ENCODE measurements around the gene KSR1. TPM values are rescaled to one million over a fixed set of nuclear protein-coding genes. Genes with fewer than 3 reads are reported as not detected.
"Not testable (repeated sequence)": the region's sequence is repeated elsewhere in the genome, so short reads cannot be mapped to it uniquely, and the experiment has no call there.

The KSR1 gene
- total RNA-seq, 2 donors from 2014 or later: 19.0 to 29.1 TPM

DNA sequence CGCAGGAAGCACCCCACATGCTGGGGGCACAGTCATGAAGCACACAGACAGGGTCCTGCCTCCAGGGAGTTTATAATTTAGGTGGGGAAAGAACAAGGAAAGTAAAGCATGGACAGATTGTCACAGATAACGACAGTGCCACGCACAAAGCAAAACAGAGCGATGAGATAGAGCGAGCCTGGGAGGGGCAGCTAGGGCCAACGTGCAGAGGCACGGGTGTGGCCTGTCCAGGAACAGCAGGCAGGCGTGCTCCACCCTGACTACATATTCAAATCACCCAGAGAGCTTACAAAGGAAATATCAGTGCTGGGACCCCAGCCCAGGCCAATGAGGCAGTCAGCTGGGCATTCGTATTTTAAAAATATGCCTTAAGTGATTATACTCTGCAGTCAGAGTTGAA lies 191.5 kb downstream of the KSR1 start:
- peak; percentile 83 to 88 for DNase-seq
- ATAC-seq: peak; percentile 87
- intact Hi-C loops (cut with DNase I, micrococcal nuclease): loop anchor here in 1 of 2 donors (5.0 kb wide), 1 partner anchor 40 kb away; no protein-coding TSS in a partner anchor

DNA sequence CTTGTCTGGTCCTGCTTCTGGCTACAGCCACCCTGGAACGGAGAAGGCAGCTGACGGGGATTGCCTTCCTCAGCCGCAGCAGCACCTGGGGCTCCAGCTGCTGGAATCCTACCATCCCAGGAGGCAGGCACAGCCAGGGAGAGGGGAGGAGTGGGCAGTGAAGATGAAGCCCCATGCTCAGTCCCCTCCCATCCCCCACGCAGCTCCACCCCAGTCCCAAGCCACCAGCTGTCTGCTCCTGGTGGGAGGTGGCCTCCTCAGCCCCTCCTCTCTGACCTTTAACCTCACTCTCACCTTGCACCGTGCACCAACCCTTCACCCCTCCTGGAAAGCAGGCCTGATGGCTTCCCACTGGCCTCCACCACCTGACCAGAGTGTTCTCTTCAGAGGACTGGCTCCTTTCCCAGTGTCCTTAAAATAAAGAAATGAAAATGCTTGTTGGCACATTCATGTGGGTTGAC lies 192.9 kb downstream of the KSR1 start:
- DNase-seq: peak in 1 of 2 donors; percentile 43
- ATAC-seq: peak; percentile 18
- intact Hi-C loops (cut with DNase I, micrococcal nuclease): loop anchor here in 1 of 2 donors (5.0 kb wide), 1 partner anchor 42 kb away; no protein-coding TSS in a partner anchor

DNA sequence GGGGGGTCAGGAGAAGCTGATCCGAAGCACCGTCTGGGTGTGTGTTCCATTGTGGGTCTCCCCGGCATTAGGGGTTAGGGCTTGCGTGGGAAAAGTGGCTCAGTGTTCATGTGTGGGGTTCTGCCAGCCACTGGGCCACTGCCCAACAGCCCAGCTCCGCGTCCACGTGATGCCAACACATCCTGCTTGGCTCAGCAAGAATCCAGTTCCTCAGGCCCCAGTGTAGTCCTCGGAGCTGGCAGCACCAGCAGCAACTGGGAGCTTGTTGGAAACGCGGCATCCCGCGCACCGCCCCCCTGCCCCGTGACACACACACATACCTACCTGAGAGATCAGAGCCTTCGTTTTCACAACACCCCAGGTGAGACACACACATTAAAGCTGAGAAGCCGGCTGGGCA lies 193.7 kb downstream of the KSR1 start:
- intact Hi-C loops (cut with DNase I, micrococcal nuclease): loop anchor here (5.0 kb wide), 2 partner anchors 43 to 107 kb away; no protein-coding TSS in a partner anchor
- ATAC-seq (no peak), DNase-seq (no peak)

DNA sequence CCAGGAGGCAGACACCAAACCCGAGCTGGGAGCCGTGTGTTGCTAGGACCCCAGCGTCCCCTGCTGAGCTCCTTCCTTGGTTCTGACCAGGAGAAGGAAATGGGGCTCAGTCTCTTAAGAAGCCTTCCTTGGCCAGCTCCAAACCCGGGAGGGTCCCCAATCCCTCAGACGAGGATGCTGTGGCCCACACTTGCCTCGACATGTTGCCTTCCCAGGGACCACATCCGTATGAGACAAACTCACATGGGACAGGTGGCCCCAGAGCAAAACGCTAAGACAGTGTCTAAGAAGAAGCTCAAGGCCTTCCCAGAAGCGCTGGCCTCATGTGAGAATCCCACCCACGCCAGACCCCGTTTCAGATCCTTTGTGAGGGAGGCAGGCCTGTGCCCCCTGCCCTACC lies 194.6 kb downstream of the KSR1 start:
- intact Hi-C loops (cut with DNase I, micrococcal nuclease): loop anchor here in 1 of 2 donors (5.0 kb wide), 2 partner anchors 44 to 106 kb away; no protein-coding TSS in a partner anchor
- ATAC-seq (no peak), DNase-seq (no peak)

DNA sequence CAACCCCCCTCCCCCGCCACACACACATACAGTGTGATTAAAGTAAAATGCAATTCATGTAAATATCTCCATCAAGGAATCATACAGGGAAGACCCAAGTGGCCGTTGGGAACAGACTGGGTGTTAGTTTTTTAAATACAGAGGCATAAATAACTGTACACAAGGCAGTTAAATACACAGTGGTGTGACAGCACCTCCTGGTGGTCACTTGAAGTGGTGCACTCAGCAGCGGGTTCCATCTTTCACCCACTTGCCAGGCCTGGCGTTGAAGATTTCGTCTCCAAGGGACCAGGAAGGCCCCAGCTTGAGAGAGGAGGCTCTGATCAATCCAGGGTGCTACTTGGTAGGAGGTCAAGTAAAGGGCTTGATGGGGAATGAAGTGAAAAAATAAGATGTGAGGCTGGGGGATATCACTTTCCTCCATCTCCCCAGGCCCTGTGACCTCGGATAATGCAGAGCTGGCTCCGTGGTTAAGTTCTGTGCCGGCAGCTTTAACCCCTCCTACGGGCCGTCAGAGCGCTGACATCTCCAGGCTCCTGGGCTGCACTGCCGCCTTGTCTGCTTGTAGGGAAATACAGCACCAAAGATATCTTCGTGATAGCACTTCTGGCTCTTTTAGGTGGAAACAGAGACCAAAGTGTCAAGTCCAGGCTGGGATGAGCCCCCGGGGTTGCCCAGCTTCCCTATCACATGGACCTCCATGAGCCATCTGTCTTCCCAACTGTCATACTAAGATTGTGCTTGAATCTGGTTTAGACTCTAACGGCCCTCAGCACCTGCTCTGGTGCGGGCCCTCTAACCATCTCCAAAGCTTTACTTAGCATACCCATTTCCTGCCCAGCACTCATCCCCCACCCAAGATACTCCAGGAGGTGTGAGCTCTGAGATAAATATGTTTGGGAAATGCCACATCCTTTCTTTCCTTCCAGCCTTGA lies 195.4 kb downstream of the KSR1 start:
- DNase-seq (peak in 1 of 2 donors; percentile 78), ATAC-seq (peak; percentile 27)
- intact Hi-C loops (cut with DNase I, micrococcal nuclease): loop anchor here in 1 of 2 donors (5.0 kb wide), 2 partner anchors 44 to 106 kb away; no protein-coding TSS in a partner anchor

DNA sequence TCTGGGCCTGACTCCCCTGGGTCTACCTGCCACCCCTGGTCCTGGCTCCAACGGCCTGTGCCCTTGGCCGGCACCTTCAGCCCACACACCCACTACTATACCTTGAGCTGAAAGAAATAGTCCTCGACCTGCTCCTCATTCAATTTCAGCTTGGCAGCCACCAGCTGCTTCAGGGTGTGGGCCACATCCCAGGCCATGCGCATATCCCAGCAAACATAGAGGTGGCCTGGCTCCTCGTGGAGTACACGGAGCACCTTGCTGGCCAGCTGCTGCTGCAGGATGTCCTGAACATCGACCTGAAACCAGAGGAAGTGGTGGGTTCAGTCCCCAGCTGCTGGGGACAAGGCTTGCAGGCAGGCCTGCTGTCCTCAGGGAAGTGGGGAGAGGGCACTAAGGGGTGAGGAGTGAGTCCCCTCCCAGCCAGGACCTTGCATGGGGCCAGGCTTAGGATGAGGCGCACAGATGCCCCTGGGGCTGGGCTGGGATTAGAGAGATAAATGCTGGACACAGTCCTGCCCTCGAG lies 197.3 kb downstream of the KSR1 start:
- intact Hi-C loops (cut with DNase I, micrococcal nuclease): loop anchor here in 1 of 2 donors (5.0 kb wide), 2 partner anchors 46 to 104 kb away; no protein-coding TSS in a partner anchor
- DNase-seq, ATAC-seq: not testable (repeated sequence)

DNA sequence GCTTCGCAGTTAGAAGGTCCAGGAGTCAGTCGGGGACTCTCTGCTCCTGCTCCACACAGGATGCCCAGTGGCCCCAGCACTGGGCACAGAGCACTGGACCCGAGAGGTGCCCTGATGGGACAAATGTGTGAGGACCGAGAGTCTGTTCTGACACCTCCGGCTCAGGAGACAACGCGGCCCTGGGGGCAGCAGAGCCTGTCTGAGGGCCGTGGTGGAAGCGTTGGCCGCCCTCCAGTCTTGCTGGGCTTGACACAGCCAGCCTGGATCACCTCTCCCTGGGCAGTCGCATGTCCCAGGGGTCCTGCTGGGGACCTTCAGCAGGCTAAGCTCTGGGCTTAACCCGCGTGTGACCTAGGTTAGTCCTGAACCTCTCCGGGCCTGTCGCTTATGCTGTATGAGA lies 197.9 kb downstream of the KSR1 start:
- intact Hi-C loops (cut with DNase I, micrococcal nuclease): loop anchor here in 1 of 2 donors (5.0 kb wide), 2 partner anchors 47 to 103 kb away; no protein-coding TSS in a partner anchor
- DNase-seq (no peak), ATAC-seq (no peak)

DNA sequence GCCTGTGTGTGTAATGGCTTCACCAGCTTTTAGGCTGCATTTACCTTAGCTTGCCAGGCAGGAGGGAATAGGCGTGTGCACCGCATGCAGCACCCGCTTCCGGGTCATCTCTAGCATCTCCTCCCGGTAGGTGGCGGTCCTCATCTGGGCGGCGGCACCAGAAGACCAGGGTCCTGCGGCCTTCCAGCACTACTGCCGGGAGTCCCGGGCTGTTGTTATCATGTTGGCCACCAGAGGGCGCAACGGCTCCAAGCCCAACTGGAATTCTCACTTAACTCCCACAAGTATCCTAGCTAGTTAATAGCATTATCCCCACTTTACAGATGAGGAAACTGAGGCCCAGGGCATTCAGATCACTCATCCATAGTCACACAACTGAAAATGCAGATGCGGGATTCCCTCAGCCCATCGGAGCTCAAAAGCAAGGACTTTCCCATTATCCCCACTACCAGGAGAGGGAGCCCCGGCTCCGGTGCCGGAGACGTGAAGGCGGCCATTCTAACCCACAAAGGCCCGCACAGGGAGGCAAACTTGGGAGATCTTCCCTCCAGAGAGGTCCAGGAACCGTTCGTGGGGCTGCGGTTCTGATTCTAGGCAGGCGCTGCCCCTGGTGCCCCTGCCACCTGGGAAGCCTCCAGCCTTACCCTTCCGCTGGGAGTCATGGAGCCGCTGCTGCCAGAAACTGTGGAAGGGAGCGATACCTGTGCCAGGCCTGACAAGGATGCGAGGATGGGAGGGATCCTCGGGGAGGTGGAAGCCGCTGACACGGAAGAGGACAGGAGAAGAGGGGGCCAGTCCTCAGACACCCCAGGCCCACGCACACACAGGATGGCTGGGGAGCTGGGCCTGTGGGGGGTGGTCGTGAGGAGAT lies 198.6 kb downstream of the KSR1 start:
- DNase-seq (peak; percentile 67 to 82), ATAC-seq (peak; percentile 72)
- intact Hi-C loops (cut with DNase I, micrococcal nuclease): loop anchor here in 1 of 2 donors (5.0 kb wide), 2 partner anchors 48 to 102 kb away; no protein-coding TSS in a partner anchor

DNA sequence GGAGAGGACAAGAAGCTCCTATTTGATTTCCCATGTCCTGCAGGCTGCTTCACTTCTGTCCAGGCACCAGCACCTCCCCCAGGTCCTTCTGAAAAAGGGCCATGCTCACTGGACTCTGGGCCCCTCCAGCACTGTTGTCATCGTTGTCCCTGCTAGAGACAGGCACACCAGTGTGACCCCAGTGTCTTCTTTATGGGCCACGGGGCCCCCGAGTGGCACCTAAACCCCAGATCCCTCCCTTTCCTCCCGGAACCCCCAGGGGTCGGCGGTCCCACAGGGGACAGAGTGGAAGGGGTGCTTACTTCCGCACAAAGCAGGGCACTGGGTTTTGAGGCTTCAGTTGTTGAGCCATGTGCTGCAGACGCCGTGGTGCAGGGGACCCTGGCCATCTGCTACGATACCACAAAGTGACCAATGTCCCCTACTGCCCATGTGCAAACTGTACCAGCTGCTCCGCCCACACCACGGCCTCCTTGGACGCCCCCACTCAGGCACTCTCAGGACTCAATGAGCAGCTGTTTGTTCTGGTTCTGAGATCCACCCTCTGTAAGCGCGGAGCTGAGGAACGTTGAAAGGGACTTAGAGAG lies 199.4 kb downstream of the KSR1 start:
- intact Hi-C loops (cut with DNase I, micrococcal nuclease); ATAC-seq; DNase-seq: not testable (repeated sequence)

DNA sequence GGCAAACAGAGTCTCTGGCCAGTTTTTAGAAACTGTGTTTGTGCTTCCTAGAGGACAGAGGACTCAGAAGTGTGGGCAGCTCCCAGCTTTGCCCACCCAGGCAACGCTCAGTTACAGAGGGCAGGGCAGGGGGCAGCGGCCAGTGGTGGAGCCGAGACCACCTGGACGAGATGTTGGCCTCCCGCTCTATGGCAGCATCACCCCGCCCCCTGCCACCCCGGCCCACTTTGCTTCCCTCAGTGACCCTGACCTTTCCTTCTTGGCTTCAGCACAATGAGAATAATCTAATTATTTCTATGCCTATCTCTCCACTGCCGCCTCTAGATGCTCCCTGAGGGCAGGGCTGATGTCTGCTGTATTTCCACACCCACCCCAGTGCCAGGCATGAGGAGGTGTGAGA lies 200.4 kb downstream of the KSR1 start:
- ATAC-seq; DNase-seq; intact Hi-C loops (cut with DNase I, micrococcal nuclease): not testable (repeated sequence)

DNA sequence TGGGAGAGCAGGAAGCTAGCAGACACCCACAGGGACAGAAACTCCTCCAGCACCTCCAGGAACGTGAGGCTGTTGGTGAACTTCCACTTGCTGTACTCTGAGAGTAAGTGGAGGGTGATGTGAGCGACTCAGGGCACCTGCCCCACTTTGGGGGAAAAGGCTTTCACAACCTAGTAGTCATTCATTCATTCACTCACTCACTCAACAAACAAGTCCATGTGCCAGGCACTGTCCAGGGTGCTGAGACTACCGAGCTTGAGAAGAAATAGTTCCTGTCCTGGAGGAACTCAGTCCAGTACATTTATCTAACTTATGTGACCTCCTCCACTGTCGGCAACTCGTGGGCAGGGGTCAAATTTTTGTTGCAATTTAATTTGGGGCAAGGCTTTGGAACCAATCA lies 201.4 kb downstream of the KSR1 start:
- intact Hi-C loops (cut with DNase I, micrococcal nuclease): no loop called here
- DNase-seq: no peak

DNA sequence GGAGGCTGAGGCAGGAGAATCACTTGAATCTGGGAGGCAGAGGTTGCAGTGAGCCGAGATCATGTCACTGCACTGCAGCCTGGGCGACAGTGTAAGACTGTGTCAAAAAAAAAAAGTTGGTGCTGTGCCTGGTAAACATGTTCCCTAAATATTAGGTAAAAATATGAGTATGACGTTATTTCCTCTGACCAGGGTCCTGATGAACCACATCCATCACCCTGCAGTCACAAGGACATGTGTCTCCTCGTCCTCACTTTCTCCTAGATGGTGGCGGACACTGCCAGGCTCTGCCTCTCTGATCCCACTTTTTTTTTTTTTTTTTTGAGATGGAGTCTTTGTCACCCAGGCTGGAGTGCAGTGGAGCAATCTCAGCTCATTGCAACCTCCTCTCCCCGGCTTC lies 203.4 kb downstream of the KSR1 start:
- intact Hi-C loops (cut with DNase I, micrococcal nuclease): no loop called here
- ATAC-seq: no peak
- DNase-seq: no peak

More for the DNA sequence above, 201.4 kb downstream of the KSR1 start:
- ATAC-seq: no peak

DNA sequence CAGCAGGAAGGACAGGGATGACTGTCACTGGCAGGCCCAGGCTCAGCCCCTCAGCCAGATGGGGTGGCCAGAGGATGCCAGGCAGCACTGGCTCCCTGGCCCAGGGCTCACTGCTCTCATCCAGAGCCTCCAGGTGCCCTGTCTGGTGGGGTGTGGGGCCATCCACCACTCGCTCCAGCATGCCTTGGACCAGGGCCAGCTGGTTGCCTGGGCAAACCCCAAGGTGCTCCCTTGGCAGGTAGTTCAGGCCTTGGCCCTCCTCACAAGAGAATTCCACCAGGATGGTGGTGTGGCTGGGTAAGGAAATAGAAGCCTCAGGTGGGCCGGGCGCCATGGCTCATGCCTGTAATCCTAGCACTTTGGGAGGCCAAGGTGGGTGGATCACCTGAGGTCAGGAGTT lies 204.2 kb downstream of the KSR1 start:
- DNase-seq (no peak), ATAC-seq (no peak)
- intact Hi-C loops (cut with DNase I, micrococcal nuclease): no loop called here

DNA sequence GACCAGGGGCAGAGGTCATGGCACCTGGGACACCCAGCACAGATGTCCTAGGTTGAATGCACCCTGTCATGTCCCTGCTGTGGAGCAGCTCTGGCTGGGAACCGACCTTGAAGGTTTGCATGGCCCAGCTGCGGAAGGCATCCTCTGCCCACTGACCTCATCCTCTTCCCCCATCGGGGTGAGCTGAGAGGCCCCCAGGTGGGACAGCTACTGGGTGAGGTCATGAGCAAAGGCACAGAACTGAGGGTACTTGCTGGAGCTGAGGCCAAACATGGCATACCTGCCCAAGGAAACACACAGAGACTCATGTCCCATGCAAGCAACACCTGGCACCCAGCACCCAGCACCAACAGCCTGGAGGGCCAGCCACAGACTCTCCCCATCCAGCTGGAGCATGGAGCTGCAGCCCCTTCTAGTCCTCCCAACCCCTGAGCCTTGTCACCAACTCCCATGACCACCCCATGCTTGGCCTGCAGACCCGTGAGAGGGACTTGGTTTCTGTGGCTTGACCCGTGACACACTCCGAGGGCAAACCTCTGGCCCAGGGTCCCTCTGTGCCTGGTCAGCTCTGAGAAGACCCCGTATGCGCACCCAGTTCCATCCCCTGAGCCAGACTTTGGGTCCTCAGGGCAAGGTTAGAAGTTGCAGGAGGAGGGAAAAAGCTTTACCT lies 207.8 kb downstream of the KSR1 start:
- intact Hi-C loops (cut with DNase I, micrococcal nuclease): no loop called here
- ATAC-seq: no peak

DNA sequence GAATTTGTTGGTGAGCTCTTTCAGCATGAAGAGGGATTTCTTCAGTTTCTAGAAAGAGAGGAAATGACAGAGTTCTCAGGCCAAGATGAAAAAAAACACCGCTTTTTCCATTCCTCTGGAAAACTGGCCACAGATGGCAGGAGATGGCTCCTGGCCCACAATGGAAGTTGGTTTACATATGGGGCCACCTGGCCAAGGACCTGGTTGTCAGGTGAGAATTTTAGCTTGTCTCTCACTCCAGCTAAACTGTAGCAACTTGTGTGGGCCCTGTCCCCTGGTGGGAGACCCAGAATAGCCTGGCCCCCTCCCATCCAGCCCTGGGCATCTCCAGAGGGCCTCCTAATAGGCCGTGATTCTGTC lies 208.3 kb downstream of the KSR1 start:
- ATAC-seq (no peak), DNase-seq (no peak)
- intact Hi-C loops (cut with DNase I, micrococcal nuclease): no loop called here

More for the DNA sequence above, 207.8 kb downstream of the KSR1 start:
- DNase-seq: no peak

DNA sequence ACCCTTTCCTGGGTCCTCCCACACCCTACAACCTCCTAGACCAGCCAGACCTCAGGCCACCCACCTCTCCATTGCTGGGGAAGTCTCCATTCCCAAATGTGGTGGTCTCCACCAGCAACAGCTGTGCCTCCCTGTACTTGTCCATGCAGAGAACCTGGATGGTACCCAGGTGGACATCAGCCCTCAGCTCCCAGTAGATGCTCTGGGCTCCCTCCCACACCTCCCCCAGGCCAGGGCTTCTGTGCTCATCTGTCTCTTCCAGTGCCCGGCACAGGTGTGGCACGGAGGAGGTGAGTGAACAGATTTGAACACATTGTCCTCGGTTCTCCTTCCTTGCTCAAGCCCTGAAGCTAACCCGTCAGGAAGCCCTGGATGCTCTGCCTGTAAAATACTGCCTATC lies 209.3 kb downstream of the KSR1 start:
- intact Hi-C loops (cut with DNase I, micrococcal nuclease): no loop called here
- DNase-seq (no peak), ATAC-seq (no peak)

DNA sequence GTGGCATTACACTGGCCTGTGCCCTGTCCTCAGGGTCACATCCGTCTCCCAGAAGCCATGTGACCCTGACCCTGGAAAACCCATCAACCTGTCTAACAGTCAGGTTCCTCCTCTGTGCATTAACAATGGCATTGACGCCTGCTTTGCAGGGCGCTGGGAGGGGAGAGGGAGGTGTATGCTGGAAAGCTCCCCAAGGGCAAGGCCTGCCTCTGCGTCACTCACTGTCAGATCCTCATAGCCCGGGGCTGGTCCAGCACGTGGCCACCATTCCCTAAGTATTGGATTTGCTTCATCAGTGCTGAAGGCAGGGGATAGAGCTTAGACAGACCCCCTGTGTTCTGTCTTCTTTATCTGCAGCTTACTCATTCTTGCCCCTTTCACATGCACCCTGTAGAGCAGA lies 210.0 kb downstream of the KSR1 start:
- DNase-seq; ATAC-seq; intact Hi-C loops (cut with DNase I, micrococcal nuclease): not testable (repeated sequence)

Measured in left colon (tissue), 2 donors.